Esophagus (tissue), 2 donors: Measurements from ENCODE around the gene EBF4. TPM values are rescaled to one million over a fixed set of nuclear protein-coding genes. Genes with fewer than 3 reads are reported as not detected.

ENCODE experiments used
- H3K27ac ChIP-seq, 2 donors: one replicate each; pipeline ENCODE4 v1.5.1; 2013; ENCODE audit warnings: low read depth in 2 of 2, mild to moderate bottlenecking in 2 of 2, inconsistent platforms in 1 of 2, low read length in 1 of 2, moderate library complexity in 1 of 2
- H3K27me3 ChIP-seq, 2 donors: one replicate each; pipeline ENCODE4 v1.6.1; 2013; ENCODE audit warnings: low read length in 2 of 2, control low read depth in 1 of 2, mild to moderate bottlenecking in 1 of 2; ENCODE audit not compliant: insufficient read depth in 2 of 2, control insufficient read depth in 1 of 2
- H3K36me3 ChIP-seq, 2 donors: one replicate each; pipeline ENCODE4 v1.6.1; 2013; ENCODE audit warnings: low read length in 1 of 2; ENCODE audit not compliant: control insufficient read depth in 2 of 2, insufficient read depth in 2 of 2
- H3K4me1 ChIP-seq, 2 donors: one replicate each; pipeline ENCODE4 v1.6.1; 2013; ENCODE audit warnings: low read length in 1 of 2; ENCODE audit not compliant: control insufficient read depth in 2 of 2, insufficient read depth in 2 of 2
- H3K4me3 ChIP-seq, 2 donors: one replicate each; pipeline ENCODE4 v1.5.1; 2013; ENCODE audit warnings: low read length in 2 of 2, mild to moderate bottlenecking in 2 of 2, low read depth in 1 of 2, moderate library complexity in 1 of 2
- H3K9me3 ChIP-seq, 2 donors: one replicate each; pipeline ENCODE4 v1.6.1; 2013; ENCODE audit warnings: mild to moderate bottlenecking in 2 of 2, low read depth in 1 of 2, low read length in 1 of 2, moderate library complexity in 1 of 2; ENCODE audit not compliant: control insufficient read depth in 2 of 2, insufficient read depth in 1 of 2
- WGBS, 2 donors: extraction: QIAGEN DNeasy Blood & Tissue Kit; methylation state at CpG; one replicate each; pipeline ENCODE4 v1.1.7; 2013; 5-methylcytosine and 5-hydroxymethylcytosine counted together
- polyA plus RNA-seq, 2 donors: library from polyadenylated mRNA; stranded (reverse); fragments of 200-250 nt; gene quantifications; one replicate each; pipeline ENCODE4 v1.2.3, GENCODE V29; 2013
- donor health status: healthy with polysubstance abuse.
- donor health status: Bipolar disorder and iron deficiency.

Gene EBF4
- polyA plus RNA-seq, 2 donors = 4.8 to 7.0 TPM

DNA sequence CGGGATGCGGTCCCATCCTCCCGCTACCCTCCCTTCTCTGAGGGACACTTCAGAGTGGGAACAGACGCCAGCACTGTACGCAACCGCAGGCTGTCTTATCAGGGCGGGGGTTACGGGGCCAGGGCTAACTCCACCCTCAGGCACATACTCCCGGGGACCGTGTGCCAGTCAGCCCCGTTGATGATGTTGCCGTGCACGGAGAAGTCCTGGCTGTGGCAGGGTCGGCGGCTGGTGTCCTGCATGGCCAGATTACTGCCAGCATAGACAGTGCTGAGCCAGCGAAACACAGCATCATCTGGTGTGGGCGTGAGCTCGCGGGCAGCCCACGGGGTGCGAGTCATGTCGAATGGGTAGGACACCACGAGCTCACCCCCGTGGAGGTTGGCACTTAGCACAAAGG is 102.9 kb downstream of the EBF4 start:
- Histone ChIP-seq H3K27me3 (no peaks in the 10 kb centered on the region), H3K27ac (no peak overlapping the region), H3K9me3 (no peaks in the 10 kb centered on the region), H3K4me1 (peaks cover 5 to 21% of the 10 kb centered on the region in 2 donors), H3K4me3 (no peak overlapping the region), H3K36me3 (peaks cover 0 to 2% of the 10 kb centered on the region in 2 donors)
- 85% methylated on average over 24 of the region's 24 CpGs for WGBS, 2 donors

DNA sequence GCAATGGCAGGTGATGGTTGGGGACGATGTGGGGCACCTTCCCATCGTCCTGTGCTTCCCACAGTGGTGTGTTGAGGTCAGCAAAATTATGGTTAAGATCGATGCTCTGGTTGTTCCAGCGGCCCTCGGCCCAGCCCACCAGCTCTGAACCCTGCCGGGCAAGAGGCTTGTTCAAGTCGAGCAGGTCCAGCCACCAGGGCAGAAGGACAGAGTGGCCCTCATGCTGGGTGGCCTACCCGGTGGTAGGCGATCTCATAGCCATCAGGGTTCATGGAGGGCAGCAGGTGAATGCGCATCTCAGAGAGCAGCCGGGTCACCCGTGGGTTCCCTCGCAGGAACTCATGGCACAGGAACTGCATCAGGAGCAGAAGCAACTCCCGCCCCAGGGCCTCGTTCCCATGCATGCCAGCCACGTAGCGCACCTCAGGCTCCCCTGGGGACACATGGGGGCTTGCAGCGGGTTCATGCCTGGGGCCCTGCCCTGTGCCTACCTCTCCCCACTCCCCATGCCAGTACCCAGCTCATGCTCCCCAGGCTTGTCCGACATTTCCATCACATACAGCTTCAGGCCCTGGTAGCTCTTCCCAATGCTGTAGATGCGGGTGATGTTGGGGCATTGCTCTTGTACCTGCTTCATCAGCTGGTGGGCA is 103.6 kb downstream of the EBF4 start:
- H3K9me3 ChIP-seq = no peaks in the 10 kb centered on the region
- peaks cover 5 to 21% of the 10 kb centered on the region in 2 donors for H3K4me1 ChIP-seq
- H3K27ac ChIP-seq = no peak overlapping the region
- no peak overlapping the region for H3K4me3 ChIP-seq
- peaks cover 0 to 3% of the 10 kb centered on the region in 2 donors for H3K27me3 ChIP-seq
- peaks cover 0 to 2% of the 10 kb centered on the region in 2 donors for H3K36me3 ChIP-seq
- WGBS, 2 donors = 93 to 94% methylated on average over 18 to 20 of the region's 20 CpGs

DNA sequence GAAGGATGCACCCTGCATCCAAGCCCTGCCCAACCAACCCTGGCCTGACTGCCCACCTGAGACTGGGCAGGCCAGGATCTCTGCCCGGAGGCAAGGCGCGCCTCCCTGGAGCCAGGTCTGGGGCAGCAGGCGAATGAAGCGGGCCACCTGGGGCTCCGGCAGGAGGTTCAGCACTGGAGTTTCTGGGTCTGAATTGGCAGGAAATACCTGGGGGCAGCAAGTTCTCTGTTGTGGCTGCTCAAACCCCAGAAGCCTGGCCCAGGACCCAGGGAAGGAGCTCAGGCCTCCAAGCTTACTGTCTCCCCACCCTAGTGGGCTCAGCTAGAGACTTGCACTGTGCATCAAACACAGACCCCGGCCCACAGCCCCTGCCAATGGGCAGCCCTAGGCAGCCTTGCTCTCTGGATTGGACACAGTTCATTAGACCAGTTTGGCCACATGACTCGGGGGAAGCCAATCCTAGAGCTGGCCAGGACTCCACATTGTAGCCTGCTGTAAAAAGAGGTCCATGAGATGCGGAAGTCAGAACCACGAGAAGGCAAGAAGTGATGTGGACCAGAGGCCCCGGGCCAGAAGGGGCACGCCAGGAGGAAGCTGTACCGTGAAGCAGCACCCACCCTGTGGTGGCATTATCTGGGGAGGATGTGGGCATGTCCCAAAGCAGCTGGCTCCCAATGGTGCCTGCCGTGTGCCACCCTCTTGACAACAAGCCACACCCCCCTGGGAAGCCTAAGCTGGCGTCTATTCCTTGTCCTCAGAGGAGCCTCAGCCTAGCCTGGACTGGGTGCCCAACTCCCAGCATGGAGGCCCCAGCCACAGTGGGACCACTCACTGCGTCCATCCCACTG is 104.8 kb downstream of the EBF4 start:
- peaks cover 0 to 3% of the 10 kb centered on the region in 2 donors for H3K27me3 ChIP-seq
- H3K27ac ChIP-seq = no peak overlapping the region
- WGBS, 2 donors = 78 to 80% methylated on average over 16 of the region's 16 CpGs
- H3K9me3 ChIP-seq = no peaks in the 10 kb centered on the region
- H3K36me3 ChIP-seq = peaks cover 0 to 2% of the 10 kb centered on the region in 2 donors
- no peak overlapping the region for H3K4me3 ChIP-seq
- peaks cover 5 to 21% of the 10 kb centered on the region in 2 donors for H3K4me1 ChIP-seq

DNA sequence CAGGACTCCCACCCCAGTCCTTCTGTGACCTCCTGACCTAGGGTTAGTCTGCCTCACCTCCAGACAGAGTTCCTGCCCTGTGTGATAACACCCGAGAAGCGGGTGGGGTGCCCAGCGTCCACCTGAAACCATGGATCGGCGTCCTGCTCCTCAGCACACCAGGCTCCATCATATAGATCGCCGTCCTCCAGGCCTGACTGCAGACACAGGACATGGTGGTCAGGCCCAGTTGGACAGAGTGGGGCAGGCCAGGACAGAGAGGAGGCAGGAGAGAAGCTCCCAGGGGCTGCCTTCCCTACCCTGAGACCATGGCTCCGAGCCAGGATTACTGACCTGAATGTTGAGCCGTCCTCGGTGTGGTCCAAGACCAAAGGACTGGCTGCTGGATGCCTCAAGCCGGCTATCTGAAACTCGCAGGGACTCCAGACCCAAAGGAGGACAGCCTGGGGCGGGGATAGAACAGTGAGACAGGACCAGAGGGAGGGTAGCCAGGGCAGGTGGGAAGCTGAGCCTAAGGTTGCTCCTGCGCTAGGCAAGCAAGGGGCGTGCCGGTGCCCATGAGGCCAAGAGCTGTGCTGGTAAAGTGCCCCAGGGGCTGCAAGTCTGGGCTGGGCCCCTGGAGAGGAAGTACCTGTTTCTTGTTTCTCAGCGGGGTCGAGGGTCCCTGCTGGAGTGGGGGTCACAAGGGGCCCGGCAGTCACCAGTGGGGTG is 105.7 kb downstream of the EBF4 start:
- no peak overlapping the region for H3K4me3 ChIP-seq
- H3K9me3 ChIP-seq = no peaks in the 10 kb centered on the region
- peaks cover 5 to 21% of the 10 kb centered on the region in 2 donors for H3K4me1 ChIP-seq
- peaks cover 0 to 3% of the 10 kb centered on the region in 2 donors for H3K27me3 ChIP-seq
- no peak overlapping the region for H3K27ac ChIP-seq
- H3K36me3 ChIP-seq = peaks cover 0 to 2% of the 10 kb centered on the region in 2 donors
- WGBS, 2 donors = 67 to 76% methylated on average over 19 of the region's 19 CpGs

DNA sequence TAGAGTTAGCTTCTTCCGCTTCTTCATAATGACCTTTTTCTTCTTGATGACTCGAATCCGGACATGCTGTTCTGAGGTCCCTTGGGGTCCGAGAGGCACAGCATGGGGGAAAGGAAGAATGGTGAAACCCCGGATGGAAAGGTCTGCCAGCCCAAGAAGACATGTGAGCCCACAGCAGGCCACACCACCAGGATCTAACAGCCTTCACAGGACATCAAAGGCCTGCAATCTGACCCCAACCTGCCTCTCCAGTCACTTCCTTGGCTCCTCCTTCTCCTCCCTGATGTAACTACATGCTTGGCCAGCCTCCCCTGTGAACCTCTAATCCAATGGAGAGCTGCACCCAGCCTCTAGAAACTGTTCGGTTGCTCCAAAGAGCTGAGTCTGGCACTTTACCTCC is 106.2 kb downstream of the EBF4 start:
- 56 to 69% methylated on average over 6 of the region's 6 CpGs for WGBS, 2 donors
- peaks cover 5 to 21% of the 10 kb centered on the region in 2 donors for H3K4me1 ChIP-seq
- H3K4me3 ChIP-seq = no peak overlapping the region
- no peaks in the 10 kb centered on the region for H3K9me3 ChIP-seq
- peaks cover 0 to 2% of the 10 kb centered on the region in 2 donors for H3K36me3 ChIP-seq
- H3K27me3 ChIP-seq = peaks cover 0 to 3% of the 10 kb centered on the region in 2 donors
- H3K27ac ChIP-seq = no peak overlapping the region

DNA sequence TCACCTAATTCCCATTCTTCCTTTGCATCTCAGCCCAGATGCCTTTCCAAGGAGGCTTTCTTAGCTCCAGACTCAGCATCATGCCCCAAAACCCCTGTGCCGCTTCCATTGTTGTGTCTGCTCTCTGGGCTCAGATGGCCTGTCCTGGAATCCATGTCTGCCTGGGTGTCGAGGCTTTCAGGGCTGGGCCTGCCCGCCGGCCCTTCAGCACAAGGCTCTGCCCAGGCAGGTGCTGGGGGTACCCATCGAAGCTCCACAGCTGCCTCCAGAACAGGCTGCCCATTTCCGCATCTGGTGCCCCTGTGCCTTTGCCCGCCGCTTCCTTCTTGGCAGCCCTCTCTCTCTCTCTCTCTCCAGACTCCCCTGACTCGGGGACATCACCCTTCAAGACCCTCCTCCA is 106.7 kb downstream of the EBF4 start:
- H3K9me3 ChIP-seq = no peaks in the 10 kb centered on the region
- peaks cover 5 to 21% of the 10 kb centered on the region in 2 donors for H3K4me1 ChIP-seq
- no peak overlapping the region for H3K27ac ChIP-seq
- H3K4me3 ChIP-seq = no peak overlapping the region
- H3K36me3 ChIP-seq = peaks cover 0 to 2% of the 10 kb centered on the region in 2 donors
- peaks cover 0 to 3% of the 10 kb centered on the region in 2 donors for H3K27me3 ChIP-seq
- 40 to 56% methylated on average over 9 of the region's 9 CpGs for WGBS, 2 donors

DNA sequence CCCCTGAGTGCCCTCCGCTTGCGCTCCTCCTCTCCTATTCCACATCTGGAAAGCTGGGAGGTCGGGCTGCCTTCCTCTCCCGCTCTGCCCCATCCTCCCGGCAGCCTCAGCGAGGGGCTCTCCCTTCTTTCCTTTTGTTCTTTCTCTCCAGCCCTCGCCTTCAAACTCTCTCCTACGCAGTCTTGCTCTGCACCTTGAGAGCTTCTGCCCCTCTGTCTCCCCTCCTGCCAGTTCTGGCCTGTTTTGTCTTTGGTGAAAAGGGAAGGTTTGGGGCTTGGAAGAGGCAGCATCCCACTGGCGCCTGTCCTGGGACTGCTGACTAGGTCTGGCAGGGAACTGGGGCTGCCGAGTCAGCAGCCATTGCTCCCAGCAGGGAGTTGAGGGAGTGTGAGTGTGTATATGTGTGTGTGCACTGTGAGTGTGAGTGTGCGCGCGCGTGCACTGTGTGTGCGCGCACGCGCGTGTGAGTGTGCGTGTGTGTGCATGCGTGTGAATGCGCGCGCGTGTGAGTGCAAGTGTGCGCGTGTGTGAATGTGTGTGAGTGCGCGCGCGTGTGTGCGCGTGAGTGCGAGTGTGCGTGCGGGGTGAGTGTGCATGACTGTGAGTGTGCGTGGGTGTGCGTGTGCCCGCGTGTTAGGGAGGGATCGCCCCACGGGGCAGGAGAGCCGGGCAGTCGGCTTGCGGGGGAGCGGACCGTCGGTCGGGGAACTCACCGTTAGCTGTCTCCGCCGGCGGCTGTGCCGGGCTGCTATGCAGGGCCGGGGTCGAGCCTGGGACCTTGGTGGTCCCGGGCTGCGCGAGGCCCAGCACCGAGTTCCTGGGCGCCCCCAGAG is 107.3 kb downstream of the EBF4 start:
- H3K27me3 ChIP-seq = peaks cover 0 to 8% of the 10 kb centered on the region in 2 donors
- H3K36me3 ChIP-seq = peaks cover 0 to 2% of the 10 kb centered on the region in 2 donors
- WGBS, 2 donors = 4 to 6% methylated on average over 60 to 61 of the region's 61 CpGs
- H3K9me3 ChIP-seq = no peaks in the 10 kb centered on the region
- H3K27ac ChIP-seq = no peak overlapping the region
- peaks cover 5 to 21% of the 10 kb centered on the region in 2 donors for H3K4me1 ChIP-seq
- H3K4me3 ChIP-seq = peak overlapping the region; percentile 2 to 38

DNA sequence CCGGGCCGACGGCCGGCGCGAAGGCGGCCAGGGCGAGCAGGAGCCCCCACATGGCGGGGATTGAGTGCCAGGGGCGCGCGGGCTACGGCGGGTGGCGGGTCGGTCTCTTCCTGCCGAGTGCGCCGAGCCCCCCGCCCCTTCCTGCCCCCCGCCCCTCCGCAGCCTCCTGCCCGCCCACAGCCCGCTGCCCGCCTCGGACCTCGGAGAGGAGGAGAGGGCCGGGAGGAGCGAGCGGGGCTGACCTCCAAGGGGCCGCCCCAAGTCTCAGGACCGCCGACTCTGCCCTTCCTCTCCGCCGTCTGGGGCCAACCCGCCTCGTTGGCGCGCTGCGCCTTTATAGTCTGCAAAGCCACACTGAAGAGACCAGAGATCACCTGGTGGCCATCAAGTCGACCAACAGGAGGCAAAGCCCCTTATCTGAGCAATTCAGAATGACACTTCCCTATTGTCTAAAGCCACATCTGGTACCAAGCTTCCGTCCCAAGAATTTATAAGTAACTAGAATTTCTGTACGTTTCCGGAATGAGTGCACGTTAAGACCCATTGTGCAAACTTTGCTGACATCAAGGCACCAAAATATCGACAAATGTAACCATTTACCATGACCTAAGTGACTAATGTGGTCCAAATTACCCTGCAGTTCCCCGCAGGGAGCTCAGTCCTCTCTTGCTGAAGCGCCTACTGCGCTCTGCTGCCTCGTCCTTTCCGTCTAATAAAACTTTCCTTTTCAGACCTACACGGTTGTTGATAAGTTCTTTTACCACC is 108.1 kb downstream of the EBF4 start, which contains the start of gene CPXM1:
CPXM1 (minus strand) TSS at position 107 of the 765 bp plus-strand sequence; CDS start at position 52, 55 bp downstream.
- peaks cover 5 to 21% of the 10 kb centered on the region in 2 donors for H3K4me1 ChIP-seq
- 6% methylated on average over 23 to 51 of the region's 52 CpGs for WGBS, 2 donors
- H3K9me3 ChIP-seq = no peaks in the 10 kb centered on the region
- peaks cover 0 to 15% of the 10 kb centered on the region in 2 donors for H3K27me3 ChIP-seq
- peak within 1 kb of the TSS; percentile 25 to 38 for H3K4me3 ChIP-seq
- no peak within 1 kb of the TSS for H3K27ac ChIP-seq
- H3K36me3 ChIP-seq = no peaks in the 10 kb centered on the region
